A549 (cell line): Measurements from ENCODE around the gene PPP1R1B. TPM values are rescaled to one million over a fixed set of nuclear protein-coding genes. Genes with fewer than 3 reads are reported as not detected.

Experiments
- ATAC-seq, 2 experiments: fragments of 200-7000 bp in 1 of 2; fragments of >200 bp in 1 of 2; cut with Nextera tagmentation in 1 of 2; cut with Tn5 transposase in 1 of 2; 3 replicates each; pipeline versions ENCODE4 v1.8.0 to v1.9.1; 2018 to 2020; ENCODE audit warnings: mild to moderate bottlenecking in 1 of 2, moderate library complexity in 1 of 2
- CTCF ChIA-PET: fragments of 300-600 bp; sonication (Branson Sonifier 250); formaldehyde crosslinking; extraction: SDS; loops from one replicate; lab custom pipeline; 2021; ENCODE audit warnings: antibody characterized with exemption, inconsistent platforms; lab: Yijun Ruan, JAX
- POLR2A ChIA-PET: fragments of 350-600 bp; formaldehyde crosslinking; extraction: SDS; loops from one replicate; lab custom pipeline; 2021; ENCODE audit warnings: antibody characterized with exemption, inconsistent platforms; lab: Yijun Ruan, JAX
- DNase-seq, 2 experiments: peaks; one replicate each; pipeline versions ENCODE4 v3.0.0 to v3.0.0-alpha.2; 2011 to 2016; ENCODE audit warnings: low read depth in 1 of 2, low spot score in 1 of 2
- FAIRE-seq: peaks from 2 replicates; lab custom pipeline; 2011; peaks lifted over from hg19 to GRCh38; lab: Jason Lieb, UNC
- H3K27ac ChIP-seq, 2 experiments: fragments of >200 bp; sonication (Bioruptor Twin); formaldehyde crosslinking; 3 replicates each; pipeline ENCODE4 v1.5.1; 2016 to 2017
- H3K4me1 ChIP-seq: fragments of >200 bp; sonication (Bioruptor Twin); formaldehyde crosslinking; 3 replicates; pipeline ENCODE4 v1.6.1; 2016
- H3K4me2 ChIP-seq: fragments of >200 bp; sonication (Bioruptor Twin); formaldehyde crosslinking; 3 replicates; pipeline ENCODE4 v1.6.1; 2016
- H3K4me3 ChIP-seq: fragments of >200 bp; sonication (Bioruptor Twin); formaldehyde crosslinking; 3 replicates; pipeline ENCODE4 v1.5.1; 2016
- H3K9me3 ChIP-seq: fragments of >200 bp; sonication (Bioruptor Twin); formaldehyde crosslinking; 3 replicates; pipeline ENCODE4 v1.6.1; 2016
- BCL3 ChIP-seq: fragments of >200 bp; sonication (Bioruptor Twin); formaldehyde crosslinking; IDR thresholded peaks from 3 replicates; pipeline ENCODE4 v1.6.1; 2016
- CEBPB ChIP-seq, 2 experiments: fragments of >200 bp in 1 of 2; sonication (Bioruptor Twin) in 1 of 2; formaldehyde crosslinking in 1 of 2; IDR thresholded peaks; 2 replicates each; pipeline ENCODE4 v1.6.1; 2012 to 2016
- CHD4 ChIP-seq: fragments of 200-600 bp; sonication (generic); IDR thresholded peaks from 2 replicates; pipeline ENCODE4 v1.6.1; 2016; ENCODE audit warnings: antibody characterized with exemption, mild to moderate bottlenecking, borderline replicate concordance
- FOSB ChIP-seq: fragments of 250-450 bp; sonication (Bioruptor Pico); IDR thresholded peaks from 2 replicates; pipeline ENCODE4 v1.5.0; 2020; ENCODE audit warnings: mild to moderate bottlenecking, moderate library complexity
- FOXS1 ChIP-seq: fragments of 250-450 bp; sonication (Bioruptor Pico); IDR thresholded peaks from 2 replicates; pipeline ENCODE4 v1.5.0; 2020; ENCODE audit warnings: mild to moderate bottlenecking, moderate library complexity
- GATA3 ChIP-seq: IDR thresholded peaks from 2 replicates; pipeline ENCODE4 v1.6.1; 2012; ENCODE audit warnings: borderline replicate concordance
- HES2 ChIP-seq: fragments of >200 bp; sonication (Bioruptor Twin); formaldehyde crosslinking; IDR thresholded peaks from 2 replicates; pipeline ENCODE4 v1.6.1; 2016
- HOXB5 ChIP-seq: fragments of 250-450 bp; sonication (Bioruptor Pico); IDR thresholded peaks from 2 replicates; pipeline ENCODE4 v1.5.0; 2020; ENCODE audit warnings: mild to moderate bottlenecking, moderate library complexity
- JUNB ChIP-seq: fragments of >200 bp; sonication (Bioruptor Twin); formaldehyde crosslinking; IDR thresholded peaks from 2 replicates; pipeline ENCODE4 v1.6.1; 2016
- KDM1A ChIP-seq: fragments of 200-600 bp; sonication (generic); IDR thresholded peaks from 2 replicates; pipeline ENCODE4 v1.6.1; 2016; ENCODE audit warnings: low read depth, mild to moderate bottlenecking
- MAZ ChIP-seq: fragments of 150-350 bp; IDR thresholded peaks from 2 replicates; pipeline ENCODE4 v1.6.1; 2014; ENCODE audit warnings: antibody characterized with exemption, low read depth, low read length, borderline replicate concordance
- PHF8 ChIP-seq: fragments of 200-600 bp; sonication (generic); IDR thresholded peaks from 2 replicates; pipeline ENCODE4 v1.6.1; 2016; ENCODE audit warnings: low read depth, mild to moderate bottlenecking, antibody characterized with exemption, moderate library complexity, borderline replicate concordance
- POLR2AphosphoS2 ChIP-seq: conservative IDR thresholded peaks from 2 replicates; pipeline ENCODE4 v1.6.1; 2012; ENCODE audit warnings: low read length, improper control_type of control experiment, inconsistent platforms
- RARB ChIP-seq: fragments of 250-450 bp; sonication (Bioruptor Pico); IDR thresholded peaks from 2 replicates; pipeline ENCODE4 v1.8.0; 2021; ENCODE audit warnings: mild to moderate bottlenecking, moderate library complexity
- RCOR1 ChIP-seq: fragments of 150-350 bp; IDR thresholded peaks from 2 replicates; pipeline ENCODE4 v1.6.1; 2014; ENCODE audit warnings: antibody characterized with exemption, low read length, low read depth
- REST ChIP-seq: fragments of 200-600 bp; sonication (generic); IDR thresholded peaks from 2 replicates; pipeline ENCODE4 v1.6.1; 2016; ENCODE audit warnings: antibody characterized with exemption, mild to moderate bottlenecking, moderate library complexity
- SREBF2 ChIP-seq: fragments of 450-650 bp; IDR thresholded peaks from 2 replicates; pipeline ENCODE4 v1.6.1; 2014; ENCODE audit warnings: mild to moderate bottlenecking, moderate library complexity
- TP53 ChIP-seq: fragments of 250-450 bp; sonication (Bioruptor Pico); IDR thresholded peaks from 2 replicates; pipeline ENCODE4 v1.5.0; 2021; ENCODE audit warnings: mild to moderate bottlenecking, moderate library complexity
- WGBS: methylation state at CpG from one replicate; pipeline ENCODE4 v1.1.6; 2017; ENCODE audit errors: missing lambda C conversion rate; 5-methylcytosine and 5-hydroxymethylcytosine counted together
- polyA plus RNA-seq, 4 experiments: library from polyadenylated mRNA; depleted of rRNA in 3 of 4; stranded (reverse); fragments of >200 nt; fragmentation: RNase III in 1 of 4; extraction: RNeasy Plus Mini Kit Qiagen cat#74134 plus additional on column Dnase treatment in 1 of 4; gene quantifications; 2 replicates in 3 of 4; 3 replicates in 1 of 4; pipeline ENCODE4 v1.2.3, GENCODE V29; 2011 to 2017

The PPP1R1B gene
- polyA plus RNA-seq, 2 of the 4 experiments (the other 2 are of a cell fraction) = 0.10 TPM; not detected in 1

GRCh38 chr17:39611401-39612112, 15.2 kb upstream of the PPP1R1B start:
- H3K4me2 ChIP-seq = no peak overlapping the region
- ChIA-PET CTCF (interaction anchor here (0.6 to 58.8 kb wide), 4 partner anchors 6 to 526 kb away, joined by 3 to 1581 read pairs (median 798); partner anchors contain the start of genes NEUROD2, PPP1R1B and STARD3), POLR2A (no interaction called here)
- DNase-seq (no peak), ATAC-seq (no peak), FAIRE-seq (no peak)
- H3K9me3 ChIP-seq = no peaks in the 10 kb centered on the region
- no peak for TF ChIP-seq HOXB5
- TF ChIP-seq KDM1A = no peak
- TF ChIP-seq BCL3 = no peak
- TF ChIP-seq SREBF2 = no peak
- TF ChIP-seq REST = no peak
- no peak for TF ChIP-seq CHD4
- TF ChIP-seq FOXS1 (CRISPR knock-in tag) = no peak
- TF ChIP-seq POLR2AphosphoS2 = no peak
- TF ChIP-seq CEBPB (IDR thresholded peaks at IDR 0.05) = no peak
- no peak for TF ChIP-seq HES2
- no peak for TF ChIP-seq FOSB (CRISPR knock-in tag)
- no peak for TF ChIP-seq GATA3
- no peak for TF ChIP-seq MAZ
- TF ChIP-seq PHF8 = no peak
- no peak for TF ChIP-seq RARB (CRISPR knock-in tag)
- TF ChIP-seq RCOR1 = no peak
- no peak for TF ChIP-seq JUNB
- no peak overlapping the region for H3K4me3 ChIP-seq
- 82% methylated on average over 9 of the region's 9 CpGs for WGBS
- peaks cover 20% of the 10 kb centered on the region for H3K4me1 ChIP-seq
- no peak overlapping the region for H3K27ac ChIP-seq

- ATAC-seq (no peak), FAIRE-seq (no peak)
- POLR2A ChIA-PET = no interaction called here
Measured at GRCh38 chr17:39612291-39612894, 14.4 kb upstream of the PPP1R1B start.

More at GRCh38 chr17:39612291-39612894, 14.4 kb upstream of the PPP1R1B start:
- WGBS = 73% methylated on average over 20 of the region's 22 CpGs
- H3K9me3 ChIP-seq = no peaks in the 10 kb centered on the region
- CTCF ChIA-PET = interaction anchor here (3.1 to 58.8 kb wide), 3 partner anchors 5 to 65 kb away, joined by 16 to 1581 read pairs (median 1581); partner anchors contain the start of genes NEUROD2, PPP1R1B and STARD3
- DNase-seq = no peak
- no peak overlapping the region for H3K4me2 ChIP-seq
- H3K4me3 ChIP-seq = no peak overlapping the region
- TF ChIP-seq GATA3 (no peak), TP53 (CRISPR knock-in tag) (no peak)
- TF ChIP-seq, all 56 proteins: peak for 0
- peaks cover 11% of the 10 kb centered on the region for H3K4me1 ChIP-seq
- H3K27ac ChIP-seq = no peak overlapping the region
